ENCODE results near the gene CELF1.

DNA sequence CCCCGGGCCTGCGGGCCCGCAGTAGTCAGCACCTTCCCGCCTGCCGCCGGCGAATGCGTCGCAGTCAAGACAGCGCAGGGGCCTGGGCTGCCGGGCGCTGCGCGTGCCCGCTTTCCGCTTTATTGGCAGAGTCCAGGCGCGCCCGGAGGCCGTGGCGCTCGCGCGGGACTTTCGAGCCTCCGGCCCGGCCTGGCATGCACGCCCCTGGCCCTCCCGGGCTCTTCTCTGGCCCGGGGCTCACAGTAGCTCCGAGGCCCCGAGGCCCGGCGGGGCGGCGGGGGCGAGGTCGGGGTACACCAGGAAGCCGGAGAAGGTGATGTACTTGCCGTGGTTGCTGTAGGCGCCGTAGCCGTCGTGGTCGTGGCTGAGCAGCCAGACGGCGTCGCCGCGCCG, 36.6 kb upstream of the CELF1 start:
- TF ChIP-seq, protein P1, sequence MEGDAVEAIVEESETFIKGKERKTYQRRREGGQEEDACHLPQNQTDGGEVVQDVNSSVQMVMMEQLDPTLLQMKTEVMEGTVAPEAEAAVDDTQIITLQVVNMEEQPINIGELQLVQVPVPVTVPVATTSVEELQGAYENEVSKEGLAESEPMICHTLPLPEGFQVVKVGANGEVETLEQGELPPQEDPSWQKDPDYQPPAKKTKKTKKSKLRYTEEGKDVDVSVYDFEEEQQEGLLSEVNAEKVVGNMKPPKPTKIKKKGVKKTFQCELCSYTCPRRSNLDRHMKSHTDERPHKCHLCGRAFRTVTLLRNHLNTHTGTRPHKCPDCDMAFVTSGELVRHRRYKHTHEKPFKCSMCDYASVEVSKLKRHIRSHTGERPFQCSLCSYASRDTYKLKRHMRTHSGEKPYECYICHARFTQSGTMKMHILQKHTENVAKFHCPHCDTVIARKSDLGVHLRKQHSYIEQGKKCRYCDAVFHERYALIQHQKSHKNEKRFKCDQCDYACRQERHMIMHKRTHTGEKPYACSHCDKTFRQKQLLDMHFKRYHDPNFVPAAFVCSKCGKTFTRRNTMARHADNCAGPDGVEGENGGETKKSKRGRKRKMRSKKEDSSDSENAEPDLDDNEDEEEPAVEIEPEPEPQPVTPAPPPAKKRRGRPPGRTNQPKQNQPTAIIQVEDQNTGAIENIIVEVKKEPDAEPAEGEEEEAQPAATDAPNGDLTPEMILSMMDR (IDR thresholded peaks at IDR 0.05), result no peak
- TF ChIP-seq POLR2A (IDR thresholded peaks at IDR 0.05), result no peak
